Endodermal cell (in vitro differentiated cells): ENCODE results near the gene ACTC1. TPM values are rescaled to one million over a fixed set of nuclear protein-coding genes. Genes with fewer than 3 reads are reported as not detected.

ENCODE experiments used
- DNase-seq: peaks from one replicate; pipeline ENCODE4 v3.0.0-alpha.2; 2017
- H3K27ac ChIP-seq: 2 replicates; pipeline ENCODE4 v1.5.1; 2013; ENCODE audit warnings: mild to moderate bottlenecking, low read depth, low read length, moderate library complexity
- H3K27me3 ChIP-seq: 2 replicates; pipeline ENCODE4 v1.6.1; 2013; ENCODE audit warnings: mild to moderate bottlenecking, low read length, moderate library complexity; ENCODE audit not compliant: insufficient read depth, control insufficient read depth, poor library complexity, severe bottlenecking
- H3K36me3 ChIP-seq: 2 replicates; pipeline ENCODE4 v1.7.0; 2013; ENCODE audit warnings: mild to moderate bottlenecking, low read length, moderate library complexity; ENCODE audit not compliant: control insufficient read depth, insufficient read depth
- H3K4me1 ChIP-seq: one replicate; pipeline ENCODE4 v1.7.0; 2013; ENCODE audit warnings: low read length; ENCODE audit not compliant: control insufficient read depth, insufficient read depth
- H3K4me3 ChIP-seq: 2 replicates; pipeline ENCODE4 v1.5.1; 2013; ENCODE audit warnings: mild to moderate bottlenecking, low read length, moderate library complexity
- H3K9ac ChIP-seq: 2 replicates; pipeline ENCODE4 v1.6.1; 2013; ENCODE audit warnings: mild to moderate bottlenecking, low read length, moderate library complexity; ENCODE audit not compliant: poor library complexity, severe bottlenecking; ENCODE audit errors: extremely low read depth
- H3K9me3 ChIP-seq: 2 replicates; pipeline ENCODE4 v1.6.1; 2013; ENCODE audit warnings: mild to moderate bottlenecking, low read length, moderate library complexity; ENCODE audit not compliant: control insufficient read depth
- H3K27ac Mint-ChIP-seq: 2 replicates; pipeline ENCODE4 v1.8.0; 2020; ENCODE audit warnings: mixed read lengths
- H3K27me3 Mint-ChIP-seq: 2 replicates; pipeline ENCODE4 v1.8.0; 2021; ENCODE audit warnings: mild to moderate bottlenecking, mixed read lengths; ENCODE audit not compliant: insufficient read depth
- H3K36me3 Mint-ChIP-seq: 2 replicates; pipeline ENCODE4 v1.8.0; 2020; ENCODE audit warnings: low read depth, mixed read lengths
- H3K4me1 Mint-ChIP-seq: 2 replicates; pipeline ENCODE4 v1.8.0; 2020; ENCODE audit warnings: mixed read lengths
- H3K4me3 Mint-ChIP-seq: 2 replicates; pipeline ENCODE4 v1.8.0; 2020; ENCODE audit warnings: mild to moderate bottlenecking, moderate library complexity, mixed read lengths
- H3K9me3 Mint-ChIP-seq: 2 replicates; pipeline ENCODE4 v1.8.0; 2020; ENCODE audit warnings: mild to moderate bottlenecking, mixed read lengths
- WGBS, 2 experiments: methylation state at CpG; one replicate each; pipeline versions ENCODE4 v1.1.5 to v1.1.7; 2013; ENCODE audit warnings: missing lambda C conversion rate in 2 of 2, mixed read lengths in 1 of 2; ENCODE audit not compliant: insufficient coverage in 1 of 2, insufficient read length in 1 of 2; 5-methylcytosine and 5-hydroxymethylcytosine counted together
- total RNA-seq, 2 donors: library from RNA; stranded (reverse); fragmentation: NEBNext Ultra II Directional in 1 of 2; extraction: Animal tissue kit (Norgen Biotek cat#: 25700) in 1 of 2; gene quantifications; 2 replicates in 1 of 2; 3 replicates in 1 of 2; pipeline ENCODE4 v1.2.1, GENCODE V29; 2021
- TF ChIP-seq, protein P1 (sequence below): fragments of 200-600 bp; sonication (generic); conservative IDR thresholded peaks from 2 replicates; pipeline ENCODE4 v1.5.0; 2021; ENCODE audit warnings: antibody characterized with exemption, mild to moderate bottlenecking

ACTC1 gene
- total RNA-seq, 2 donors from 2014 or later: 42.5 to 58.2 TPM

DNA sequence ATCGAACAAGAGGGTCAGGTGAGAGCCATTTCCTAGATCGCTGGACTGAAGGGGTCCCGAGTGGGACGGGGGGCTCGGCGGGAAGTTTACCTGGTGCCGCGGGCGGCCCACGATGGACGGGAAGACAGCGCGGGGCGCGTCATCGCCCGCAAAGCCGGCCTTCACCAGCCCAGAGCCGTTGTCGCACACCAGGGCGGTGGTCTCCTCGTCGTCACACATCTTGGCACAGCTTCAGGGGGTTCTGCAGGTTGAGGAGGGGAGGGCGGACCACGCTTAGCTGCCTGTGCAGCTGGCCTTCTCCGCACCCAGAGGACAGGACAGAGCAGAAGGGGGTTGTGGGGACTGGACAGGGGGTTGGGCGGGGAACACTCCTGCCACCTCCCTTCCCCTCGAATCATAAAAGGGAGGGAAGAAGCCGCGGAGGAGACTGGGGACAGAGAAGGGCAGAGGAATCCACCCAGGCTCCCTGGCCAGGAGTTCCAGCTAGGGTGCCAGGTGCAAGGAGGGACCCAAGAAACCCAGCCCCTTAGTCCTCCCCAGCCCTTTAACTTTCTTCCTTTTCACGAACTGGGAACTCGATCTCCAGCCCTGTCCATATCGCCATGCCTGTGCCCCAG lies 651 bp downstream of the ACTC1 start:
- Histone ChIP-seq H3K9ac (no peak overlapping the region), H3K4me3 (no peak overlapping the region), H3K36me3 (no peaks in the 10 kb centered on the region), H3K27ac (no peak overlapping the region), H3K9me3 (no peaks in the 10 kb centered on the region), H3K27me3 (peaks cover 37% of the 10 kb centered on the region), H3K4me1 (peaks cover 5% of the 10 kb centered on the region)
- no peaks in the 10 kb centered on the region for H3K9me3 Mint-ChIP-seq
- H3K27me3 Mint-ChIP-seq: peaks cover 42% of the 10 kb centered on the region
- DNase-seq: no peak
- H3K4me3 Mint-ChIP-seq: peak overlapping the region; percentile 56
- 70 to 87% methylated on average over 5 to 33 of the region's 33 CpGs for WGBS, 2 experiments
- H3K4me1 Mint-ChIP-seq: peaks cover 7% of the 10 kb centered on the region
- no peak overlapping the region for H3K27ac Mint-ChIP-seq
- H3K36me3 Mint-ChIP-seq: no peaks in the 10 kb centered on the region
- TF ChIP-seq, protein P1, sequence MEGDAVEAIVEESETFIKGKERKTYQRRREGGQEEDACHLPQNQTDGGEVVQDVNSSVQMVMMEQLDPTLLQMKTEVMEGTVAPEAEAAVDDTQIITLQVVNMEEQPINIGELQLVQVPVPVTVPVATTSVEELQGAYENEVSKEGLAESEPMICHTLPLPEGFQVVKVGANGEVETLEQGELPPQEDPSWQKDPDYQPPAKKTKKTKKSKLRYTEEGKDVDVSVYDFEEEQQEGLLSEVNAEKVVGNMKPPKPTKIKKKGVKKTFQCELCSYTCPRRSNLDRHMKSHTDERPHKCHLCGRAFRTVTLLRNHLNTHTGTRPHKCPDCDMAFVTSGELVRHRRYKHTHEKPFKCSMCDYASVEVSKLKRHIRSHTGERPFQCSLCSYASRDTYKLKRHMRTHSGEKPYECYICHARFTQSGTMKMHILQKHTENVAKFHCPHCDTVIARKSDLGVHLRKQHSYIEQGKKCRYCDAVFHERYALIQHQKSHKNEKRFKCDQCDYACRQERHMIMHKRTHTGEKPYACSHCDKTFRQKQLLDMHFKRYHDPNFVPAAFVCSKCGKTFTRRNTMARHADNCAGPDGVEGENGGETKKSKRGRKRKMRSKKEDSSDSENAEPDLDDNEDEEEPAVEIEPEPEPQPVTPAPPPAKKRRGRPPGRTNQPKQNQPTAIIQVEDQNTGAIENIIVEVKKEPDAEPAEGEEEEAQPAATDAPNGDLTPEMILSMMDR: no peak

DNA sequence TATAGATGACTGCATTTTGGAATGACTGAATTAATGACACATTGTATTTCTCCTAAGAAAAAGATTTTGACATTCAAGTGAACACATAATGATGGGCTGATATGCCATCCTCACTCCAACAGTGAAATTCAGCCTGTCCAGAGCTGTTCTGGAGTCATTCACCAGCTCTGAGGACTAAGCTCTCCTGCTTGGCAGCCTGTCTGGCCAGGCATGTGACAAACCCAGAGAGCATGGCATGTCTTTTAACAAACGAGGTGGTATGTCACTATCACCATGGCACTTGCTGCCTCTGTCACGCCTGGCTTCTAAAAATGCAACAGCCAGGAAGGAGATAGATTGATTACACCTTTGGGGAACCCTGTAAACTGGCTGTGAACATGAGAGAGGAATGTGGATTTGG lies 1.4 kb downstream of the ACTC1 start:
- Histone ChIP-seq H3K9me3 (no peaks in the 10 kb centered on the region), H3K36me3 (no peaks in the 10 kb centered on the region), H3K27me3 (peaks cover 37% of the 10 kb centered on the region), H3K27ac (no peak overlapping the region), H3K9ac (no peak overlapping the region), H3K4me1 (no peaks in the 10 kb centered on the region), H3K4me3 (no peak overlapping the region)
- peak overlapping the region; percentile 56 for H3K4me3 Mint-ChIP-seq
- no peaks in the 10 kb centered on the region for H3K36me3 Mint-ChIP-seq
- 92% methylated on average over 2 of the region's 2 CpGs for WGBS, 2 experiments
- TF ChIP-seq, protein P1: no peak
- no peaks in the 10 kb centered on the region for H3K9me3 Mint-ChIP-seq
- no peak for DNase-seq
- no peak overlapping the region for H3K27ac Mint-ChIP-seq
- peaks cover under 1% of the 10 kb centered on the region for H3K4me1 Mint-ChIP-seq
- peaks cover 42% of the 10 kb centered on the region for H3K27me3 Mint-ChIP-seq

DNA sequence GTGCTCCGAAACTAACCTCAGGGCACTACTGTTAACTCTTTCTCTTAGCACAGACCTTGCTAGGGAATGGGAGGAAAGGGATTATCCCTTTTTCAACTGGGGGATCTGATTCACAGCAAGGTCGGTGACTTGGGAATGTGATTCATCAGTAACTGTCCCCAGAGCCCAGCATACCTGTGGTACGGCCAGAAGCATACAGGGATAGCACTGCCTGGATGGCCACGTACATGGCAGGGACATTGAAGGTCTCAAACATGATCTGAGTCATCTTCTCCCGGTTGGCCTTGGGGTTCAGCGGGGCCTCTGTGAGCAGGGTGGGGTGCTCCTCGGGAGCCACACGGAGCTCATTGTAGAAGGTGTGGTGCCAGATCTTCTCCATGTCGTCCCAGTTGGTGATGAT lies 2.3 kb downstream of the ACTC1 start:
- 83 to 96% methylated on average over 1 to 9 of the region's 9 CpGs for WGBS, 2 experiments
- Mint-ChIP-seq H3K36me3 (no peaks in the 10 kb centered on the region), H3K4me3 (no peak overlapping the region), H3K27me3 (peaks cover 42% of the 10 kb centered on the region), H3K27ac (no peak overlapping the region), H3K9me3 (no peaks in the 10 kb centered on the region), H3K4me1 (no peaks in the 10 kb centered on the region)
- no peak overlapping the region for H3K27ac ChIP-seq
- no peak overlapping the region for H3K4me3 ChIP-seq
- no peaks in the 10 kb centered on the region for H3K4me1 ChIP-seq
- DNase-seq: no peak
- TF ChIP-seq, protein P1: no peak
- peaks cover 37% of the 10 kb centered on the region for H3K27me3 ChIP-seq
- H3K9ac ChIP-seq: no peak overlapping the region
- H3K9me3 ChIP-seq: no peaks in the 10 kb centered on the region
- H3K36me3 ChIP-seq: no peaks in the 10 kb centered on the region
